ENCODE data around the gene OVCA2. TPM values are rescaled to one million over a fixed set of nuclear protein-coding genes. Genes with fewer than 3 reads are reported as not detected.

Gene OVCA2
- total and polyA plus RNA-seq, 4 donors = 16.1 to 30.6 (median 23.7) TPM

DNA sequence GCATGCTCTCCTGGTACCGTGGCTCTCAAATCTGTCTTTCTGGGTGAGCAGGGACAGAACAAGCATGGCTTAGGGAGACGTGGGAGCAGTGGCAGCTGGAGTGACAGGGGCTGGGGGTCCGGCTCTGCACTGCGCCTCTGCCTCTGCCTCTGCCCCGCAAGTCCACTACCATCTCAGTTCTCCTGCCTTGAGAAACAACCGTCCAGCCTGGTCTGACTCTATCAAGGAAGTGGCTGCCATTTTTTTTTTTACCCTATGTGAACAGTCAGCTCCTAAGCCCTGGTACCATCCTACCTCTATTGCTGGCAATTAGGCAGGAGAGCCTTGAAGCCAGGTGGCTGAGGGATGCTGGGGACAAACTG is 29.2 kb downstream of the OVCA2 start:
- Histone ChIP-seq H3K27ac (ENCODE audit: low read depth in 1 of 2, low read length in 2 of 2) (peak overlapping the region; percentile 55 to 58), H3K4me3 (ENCODE audit: low read depth in 1 of 3, low read length in 3 of 3) (no peak overlapping the region), H3K9ac (ENCODE audit: low read depth in 1 of 2, low read length in 2 of 2) (no peak overlapping the region), H3K4me1 (ENCODE audit: control insufficient read depth in 4 of 4, insufficient read depth in 4 of 4, low read length in 3 of 4) (peaks cover 12 to 42% (median 17%) of the 10 kb centered on the region in 4 donors), H3K36me3 (ENCODE audit: control insufficient read depth in 4 of 4, insufficient read depth in 3 of 4, low read depth in 1 of 4, low read length in 3 of 4) (peaks cover 0 to 3% (median 2%) of the 10 kb centered on the region in 4 donors), H3K27me3 (ENCODE audit: control insufficient read depth in 4 of 4, insufficient read depth in 4 of 4, low read length in 3 of 4) (no peaks in the 10 kb centered on the region), H3K9me3 (ENCODE audit: control insufficient read depth in 4 of 4, low read length in 3 of 4) (no peaks in the 10 kb centered on the region)
- 85% methylated on average over 6 of the region's 6 CpGs for WGBS
- no peak for DNase-seq (ENCODE audit: low spot score)
- no peak for TF ChIP-seq JUND (IDR thresholded peaks at IDR 0.05)
- TF ChIP-seq RXRA (IDR thresholded peaks at IDR 0.05) = no peak
- TF ChIP-seq, protein P1, sequence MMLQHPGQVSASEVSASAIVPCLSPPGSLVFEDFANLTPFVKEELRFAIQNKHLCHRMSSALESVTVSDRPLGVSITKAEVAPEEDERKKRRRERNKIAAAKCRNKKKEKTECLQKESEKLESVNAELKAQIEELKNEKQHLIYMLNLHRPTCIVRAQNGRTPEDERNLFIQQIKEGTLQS (IDR thresholded peaks at IDR 0.05) = no peak
- TF ChIP-seq TAF1 (conservative IDR thresholded peaks at IDR 0.05) = no peak
- TF ChIP-seq, protein P2, sequence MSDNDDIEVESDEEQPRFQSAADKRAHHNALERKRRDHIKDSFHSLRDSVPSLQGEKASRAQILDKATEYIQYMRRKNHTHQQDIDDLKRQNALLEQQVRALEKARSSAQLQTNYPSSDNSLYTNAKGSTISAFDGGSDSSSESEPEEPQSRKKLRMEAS (IDR thresholded peaks at IDR 0.05) = no peak
- TF ChIP-seq GABPA (IDR thresholded peaks at IDR 0.05 in 1 of 2, conservative IDR thresholded peaks at IDR 0.05 in 1 of 2) = no peak
- no peak for TF ChIP-seq EGR1 (IDR thresholded peaks at IDR 0.05; ENCODE audit: low read depth in 2 of 2)
- no peak for TF ChIP-seq SP1 (IDR thresholded peaks at IDR 0.05)
- no peak for TF ChIP-seq HNF4G (IDR thresholded peaks at IDR 0.05)
- TF ChIP-seq FOXA2 (IDR thresholded peaks at IDR 0.05) = no peak
- TF ChIP-seq, protein P3, sequence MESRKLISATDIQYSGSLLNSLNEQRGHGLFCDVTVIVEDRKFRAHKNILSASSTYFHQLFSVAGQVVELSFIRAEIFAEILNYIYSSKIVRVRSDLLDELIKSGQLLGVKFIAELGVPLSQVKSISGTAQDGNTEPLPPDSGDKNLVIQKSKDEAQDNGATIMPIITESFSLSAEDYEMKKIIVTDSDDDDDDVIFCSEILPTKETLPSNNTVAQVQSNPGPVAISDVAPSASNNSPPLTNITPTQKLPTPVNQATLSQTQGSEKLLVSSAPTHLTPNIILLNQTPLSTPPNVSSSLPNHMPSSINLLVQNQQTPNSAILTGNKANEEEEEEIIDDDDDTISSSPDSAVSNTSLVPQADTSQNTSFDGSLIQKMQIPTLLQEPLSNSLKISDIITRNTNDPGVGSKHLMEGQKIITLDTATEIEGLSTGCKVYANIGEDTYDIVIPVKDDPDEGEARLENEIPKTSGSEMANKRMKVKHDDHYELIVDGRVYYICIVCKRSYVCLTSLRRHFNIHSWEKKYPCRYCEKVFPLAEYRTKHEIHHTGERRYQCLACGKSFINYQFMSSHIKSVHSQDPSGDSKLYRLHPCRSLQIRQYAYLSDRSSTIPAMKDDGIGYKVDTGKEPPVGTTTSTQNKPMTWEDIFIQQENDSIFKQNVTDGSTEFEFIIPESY (IDR thresholded peaks at IDR 0.05) = no peak

DNA sequence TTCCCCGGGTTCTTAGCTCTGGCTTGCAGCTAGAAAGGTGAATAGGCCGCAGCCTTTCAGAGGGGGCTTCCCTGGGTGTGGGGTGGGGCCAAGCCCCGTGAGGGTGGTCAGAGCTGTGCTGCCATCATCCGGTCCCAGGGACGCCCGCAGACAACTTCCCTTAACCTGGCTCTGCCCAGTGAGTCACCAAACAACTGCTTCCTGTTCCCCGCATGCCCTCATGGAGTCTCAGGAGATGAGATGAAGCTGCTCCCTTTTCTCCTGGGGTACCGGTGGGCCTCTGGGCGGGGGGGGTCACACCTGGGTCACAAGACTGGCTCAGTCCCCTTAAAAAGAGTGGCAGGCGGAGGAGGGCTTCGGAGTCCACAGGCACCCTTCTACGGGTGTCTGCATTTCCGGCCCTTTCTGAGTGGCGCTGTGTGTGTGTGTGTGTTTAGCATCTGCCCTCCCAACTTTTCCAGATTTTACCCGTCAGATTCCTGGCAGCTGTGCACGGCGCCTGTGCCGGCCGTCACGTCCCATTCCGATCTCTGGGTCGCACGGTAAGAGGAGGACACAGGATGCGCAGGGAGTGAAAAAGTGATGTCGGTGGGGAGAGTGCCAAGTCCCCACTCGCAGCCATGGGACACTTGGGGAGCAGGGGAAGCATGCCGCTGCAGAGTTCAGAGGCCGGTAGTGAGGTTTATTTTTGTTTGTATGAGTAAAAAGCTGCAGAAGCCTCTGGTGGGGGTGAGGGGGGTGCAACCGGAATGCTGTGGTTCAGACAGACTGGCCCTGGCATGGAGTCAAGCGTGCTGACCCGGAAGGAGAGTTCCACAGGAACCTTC is 29.8 kb downstream of the OVCA2 start:
- 78% methylated on average over 31 of the region's 31 CpGs for WGBS
- peak overlapping the region; percentile 55 to 58 for H3K27ac ChIP-seq (ENCODE audit: low read depth in 1 of 2, low read length in 2 of 2)
- TF ChIP-seq RXRA (IDR thresholded peaks at IDR 0.05) (peak in 1 of 2 donors; percentile 60), JUND (IDR thresholded peaks at IDR 0.05) (peak in 1 of 2 donors; percentile 17), SP1 (IDR thresholded peaks at IDR 0.05) (peak; percentile 35), NR2F2 (IDR thresholded peaks at IDR 0.05) (peak; percentile 89), YY1 (IDR thresholded peaks at IDR 0.05) (peak; percentile 29), GABPA (IDR thresholded peaks at IDR 0.05 in 1 of 2, conservative IDR thresholded peaks at IDR 0.05 in 1 of 2) (no peak)
- no peaks in the 10 kb centered on the region for H3K9me3 ChIP-seq (ENCODE audit: control insufficient read depth in 4 of 4, low read length in 3 of 4)
- DNase-seq (ENCODE audit: low spot score) = no peak
- peak overlapping the region in 1 of 2 donors; percentile 53 for H3K9ac ChIP-seq (ENCODE audit: low read depth in 1 of 2, low read length in 2 of 2)
- no peak overlapping the region for H3K4me3 ChIP-seq (ENCODE audit: low read depth in 1 of 3, low read length in 3 of 3)
- H3K27me3 ChIP-seq (ENCODE audit: control insufficient read depth in 4 of 4, insufficient read depth in 4 of 4, low read length in 3 of 4) = no peaks in the 10 kb centered on the region
- H3K36me3 ChIP-seq (ENCODE audit: control insufficient read depth in 4 of 4, insufficient read depth in 3 of 4, low read depth in 1 of 4, low read length in 3 of 4) = peaks cover 0 to 4% (median 3%) of the 10 kb centered on the region in 4 donors
- peaks cover 12 to 37% (median 14%) of the 10 kb centered on the region in 4 donors for H3K4me1 ChIP-seq (ENCODE audit: control insufficient read depth in 4 of 4, insufficient read depth in 4 of 4, low read length in 3 of 4)

DNA sequence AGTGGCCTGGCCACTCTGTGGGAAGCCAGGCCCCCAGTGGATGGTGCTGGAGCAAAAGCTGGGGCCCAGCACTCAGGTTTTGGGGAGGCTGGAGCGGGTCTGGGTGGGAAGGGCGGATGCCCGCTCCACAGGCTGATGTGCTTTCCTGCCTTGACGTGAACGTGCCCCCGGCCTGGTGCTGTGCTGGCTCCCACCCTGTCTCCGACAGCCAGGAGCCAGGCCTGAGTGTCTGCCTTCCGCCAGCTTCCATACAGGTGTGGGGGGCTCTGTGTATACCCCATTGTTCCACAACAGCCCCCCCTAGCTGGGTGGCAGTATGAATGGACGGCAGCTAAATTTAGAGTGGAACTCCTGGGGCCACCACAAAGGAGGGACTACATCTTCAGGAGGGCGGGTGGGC is 33.1 kb downstream of the OVCA2 start:
- no peaks in the 10 kb centered on the region for H3K27me3 ChIP-seq (ENCODE audit: control insufficient read depth in 4 of 4, insufficient read depth in 4 of 4, low read length in 3 of 4)
- TF ChIP-seq FOXA2 (IDR thresholded peaks at IDR 0.05) (no peak), EGR1 (IDR thresholded peaks at IDR 0.05; ENCODE audit: low read depth in 2 of 2) (no peak), HNF4G (IDR thresholded peaks at IDR 0.05) (no peak), RAD21 (IDR thresholded peaks at IDR 0.05) (no peak)
- TF ChIP-seq, protein P3 (IDR thresholded peaks at IDR 0.05) = no peak
- TF ChIP-seq, protein P1 (IDR thresholded peaks at IDR 0.05) = no peak
- no peak for DNase-seq (ENCODE audit: low spot score)
- no peaks in the 10 kb centered on the region for H3K9me3 ChIP-seq (ENCODE audit: control insufficient read depth in 4 of 4, low read length in 3 of 4)
- H3K4me1 ChIP-seq (ENCODE audit: control insufficient read depth in 4 of 4, insufficient read depth in 4 of 4, low read length in 3 of 4) = peaks cover 9 to 19% (median 10%) of the 10 kb centered on the region in 4 donors
- H3K4me3 ChIP-seq (ENCODE audit: low read depth in 1 of 3, low read length in 3 of 3) = no peak overlapping the region
- H3K36me3 ChIP-seq (ENCODE audit: control insufficient read depth in 4 of 4, insufficient read depth in 3 of 4, low read depth in 1 of 4, low read length in 3 of 4) = peaks cover 2 to 6% (median 5%) of the 10 kb centered on the region in 4 donors
- H3K9ac ChIP-seq (ENCODE audit: low read depth in 1 of 2, low read length in 2 of 2) = no peak overlapping the region
- H3K27ac ChIP-seq (ENCODE audit: low read depth in 1 of 2, low read length in 2 of 2) = no peak overlapping the region
- WGBS = 91% methylated on average over 10 of the region's 10 CpGs

All from liver (tissue), 9 donors.